Testis (tissue), 2 donors: ENCODE measurements around the gene MRPL55.

ENCODE experiments used
- CTCF ChIP-seq, 3 experiments: fragments of 450-650 bp in 2 of 3; fragments of 200-600 bp in 1 of 3; sonication (generic) in 1 of 3; IDR thresholded peaks; one replicate each; pipeline ENCODE4 v1.5.1; 2016 to 2019; ENCODE audit warnings: antibody characterized with exemption in 3 of 3, mild to moderate bottlenecking in 2 of 3, moderate library complexity in 1 of 3
- POLR2A ChIP-seq: fragments of 450-650 bp; IDR thresholded peaks from one replicate; pipeline ENCODE4 v1.6.1; 2017; ENCODE audit warnings: antibody characterized with exemption, mild to moderate bottlenecking, moderate library complexity

- TF ChIP-seq CTCF (IDR thresholded peaks at IDR 0.05) (no peak), POLR2A (no peak)
Observed at GRCh38 chr1:228082918-228083870, 25.9 kb downstream of the MRPL55 start.
